HG03280 (cell line): ENCODE data around the gene GUF1.

Source experiments
- ATAC-seq: cut with Tn5 transposase; IDR thresholded peaks from one replicate; pipeline ENCODE4 v1.9.1; 2021; ENCODE audit warnings: mild to moderate bottlenecking, moderate library complexity; ENCODE audit not compliant: unreplicated experiment

GUF1 gene

GRCh38 chr4:44678094-44679041 is at the start of gene GUF1:
GUF1 (plus strand) TSS chr4:44678420; CDS start chr4:44678623, 203 bp downstream.
- ATAC-seq, result peak; percentile 96

- ATAC-seq, result peak; percentile 95
Observed at GRCh38 chr4:44629280-44629866, 48.8 kb upstream of the GUF1 start.

GRCh38 chr4:44632089-44632488 is 46.1 kb upstream of the GUF1 start:
- no peak for ATAC-seq

DNA sequence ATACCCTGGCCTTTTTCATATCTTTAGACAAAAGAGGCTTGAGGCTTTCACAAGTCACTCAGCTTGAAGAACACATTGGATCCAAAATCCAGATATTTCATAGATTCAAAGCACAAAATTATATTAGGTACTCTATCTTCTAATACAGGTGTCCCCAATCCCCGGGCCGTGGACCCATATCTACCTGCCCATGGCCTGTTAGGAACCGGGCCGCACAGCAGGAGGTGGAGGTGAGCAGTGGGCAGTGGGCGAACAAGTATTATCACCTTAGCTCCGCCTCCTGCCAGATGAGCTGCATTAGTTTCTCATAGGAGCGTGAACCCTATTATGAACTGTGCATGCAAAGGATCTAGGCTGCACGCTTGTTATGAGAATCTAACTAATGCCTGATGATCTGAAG is 45.5 kb upstream of the GUF1 start:
- no peak for ATAC-seq

- no peak for ATAC-seq
Observed at GRCh38 chr4:44638091-44638490, 40.1 kb upstream of the GUF1 start.

GRCh38 chr4:44646151-44646550 is 32.1 kb upstream of the GUF1 start:
- no peak for ATAC-seq

DNA sequence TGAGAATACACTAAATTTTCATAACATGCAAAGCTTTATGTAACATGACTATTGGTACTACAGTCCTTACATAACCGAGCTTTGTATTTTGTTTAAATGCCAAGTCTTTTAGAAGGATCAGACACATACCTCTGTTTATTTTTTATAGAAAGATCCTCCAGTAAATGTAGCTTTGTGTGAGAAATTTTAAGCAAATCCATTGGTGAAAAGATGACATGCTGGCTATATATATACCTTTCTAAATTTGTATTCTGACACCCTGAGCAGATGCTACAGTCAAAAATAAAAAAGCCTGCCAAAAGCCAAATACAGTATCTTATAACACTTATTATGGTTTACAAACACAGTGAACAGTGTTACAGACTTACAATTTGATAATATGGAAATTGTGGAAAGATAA is 26.8 kb upstream of the GUF1 start, which contains the start of gene YIPF7:
Gene YIPF7, minus strand, starts transcription at position 201 of the 400 bp plus-strand sequence. CDS start 1,525 bp downstream, outside the sequence.
- ATAC-seq, result no peak

DNA sequence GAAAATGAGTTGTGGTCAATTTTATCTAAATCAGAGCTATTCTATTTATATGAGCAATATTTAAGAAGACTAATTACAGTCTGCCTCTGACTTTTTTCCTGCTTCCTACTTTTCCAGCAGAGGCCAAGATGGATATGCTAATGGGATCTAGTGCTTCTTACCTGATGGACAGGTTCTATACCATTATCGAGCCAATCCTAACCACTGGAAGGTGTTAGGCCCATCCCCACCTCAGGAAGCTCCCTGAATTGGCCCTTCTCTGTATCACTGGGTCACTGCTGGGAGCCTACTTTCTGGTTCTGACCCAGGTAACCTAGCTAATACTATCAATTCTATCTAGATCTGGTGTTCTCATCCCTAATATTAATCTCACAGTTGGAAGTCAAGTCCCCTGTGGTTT is 26.2 kb upstream of the GUF1 start:
- ATAC-seq, result no peak

DNA sequence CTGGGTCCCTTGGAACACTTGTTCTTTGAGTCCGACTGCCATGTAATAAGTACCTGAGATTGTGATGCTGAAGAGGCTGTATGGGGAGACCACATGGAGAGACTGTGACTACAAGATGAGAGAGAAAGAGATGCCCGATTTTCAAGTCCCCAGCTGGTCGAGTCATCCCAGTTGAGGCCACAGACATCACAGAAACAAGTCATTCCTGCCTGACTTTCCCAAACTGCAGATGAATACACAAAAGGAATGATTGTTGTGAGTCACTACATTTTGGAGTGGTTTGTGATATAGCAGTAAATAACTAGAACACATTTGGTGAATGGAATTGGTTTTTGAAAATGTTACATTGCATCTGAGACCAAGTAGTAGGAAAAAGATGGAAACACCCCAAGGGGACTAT is 17.8 kb upstream of the GUF1 start:
- no peak for ATAC-seq

GRCh38 chr4:44661940-44662622 is 16.1 kb upstream of the GUF1 start:
- peak; percentile 11 for ATAC-seq

- peak; percentile 66 for ATAC-seq
Observed at GRCh38 chr4:44662623-44663005, 15.6 kb upstream of the GUF1 start.

DNA sequence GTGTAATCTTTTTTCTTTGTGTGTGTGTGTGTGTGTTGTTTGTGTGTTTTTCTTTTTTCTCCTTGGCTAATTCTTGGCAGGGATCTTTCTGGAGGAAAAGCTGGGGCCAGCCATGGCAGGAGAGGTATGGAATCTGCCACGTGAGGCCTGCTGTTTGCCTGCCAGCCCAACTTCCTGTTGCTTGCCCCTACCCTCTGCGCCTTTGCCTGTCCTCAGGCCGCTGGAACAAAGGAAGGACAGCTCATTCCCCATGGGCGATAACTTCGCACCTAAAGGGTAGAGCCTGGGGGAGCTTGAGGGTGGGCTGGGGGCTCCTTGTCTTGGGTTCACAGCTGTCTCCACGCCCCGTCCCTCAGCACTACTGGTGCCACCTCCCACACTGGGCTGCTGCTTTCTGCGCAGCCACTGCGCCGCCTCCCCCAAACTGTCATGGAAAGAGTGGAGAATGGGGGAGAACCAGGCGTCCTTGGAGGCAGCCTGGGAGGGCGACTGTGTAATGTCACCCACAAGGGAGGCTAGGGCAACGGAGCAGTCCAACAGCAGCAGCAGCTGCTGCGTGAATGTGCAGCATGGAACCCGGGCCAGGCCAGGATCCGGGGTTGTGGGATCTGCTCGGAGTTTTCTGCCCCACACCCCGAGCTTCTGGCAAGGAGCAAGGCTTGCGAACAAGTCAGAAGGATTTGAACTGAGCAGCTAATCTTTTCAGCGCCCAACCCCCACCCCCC is 14.5 kb upstream of the GUF1 start:
- ATAC-seq, result no peak

GRCh38 chr4:44668526-44668925 is 9.7 kb upstream of the GUF1 start:
- no peak for ATAC-seq

DNA sequence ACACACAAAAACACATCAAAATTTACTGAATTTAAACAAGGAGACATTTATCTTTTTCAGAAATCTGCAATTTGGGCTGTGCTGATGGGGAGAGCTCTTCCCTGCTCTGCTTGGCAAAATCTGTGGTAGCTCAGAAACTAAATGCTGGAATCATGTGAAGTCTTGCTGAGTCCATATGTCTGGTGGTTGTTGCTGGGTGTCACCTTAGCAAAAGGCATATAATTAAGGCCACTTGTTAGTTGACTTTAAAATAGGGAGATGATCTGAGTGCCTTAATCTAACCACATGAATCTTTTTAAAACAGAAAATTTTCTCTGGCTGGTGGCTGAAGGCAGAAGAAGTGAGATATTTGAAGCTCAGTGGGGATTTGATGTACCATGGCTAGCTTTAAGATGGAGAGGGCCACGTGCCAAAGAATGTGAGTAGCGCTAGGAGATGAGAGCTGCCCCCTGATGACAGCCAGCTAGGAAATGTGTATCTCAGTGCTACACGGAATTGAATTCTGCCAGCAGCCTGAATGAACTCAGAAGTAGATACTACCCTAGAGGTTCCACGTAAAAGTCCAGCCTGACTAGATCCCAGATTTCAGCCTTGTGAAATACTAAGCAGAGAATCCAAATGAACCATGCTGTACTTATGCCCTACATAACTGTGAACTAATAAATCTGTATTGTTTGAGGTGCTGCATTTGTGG is 7.6 kb upstream of the GUF1 start:
- ATAC-seq, result no peak

DNA sequence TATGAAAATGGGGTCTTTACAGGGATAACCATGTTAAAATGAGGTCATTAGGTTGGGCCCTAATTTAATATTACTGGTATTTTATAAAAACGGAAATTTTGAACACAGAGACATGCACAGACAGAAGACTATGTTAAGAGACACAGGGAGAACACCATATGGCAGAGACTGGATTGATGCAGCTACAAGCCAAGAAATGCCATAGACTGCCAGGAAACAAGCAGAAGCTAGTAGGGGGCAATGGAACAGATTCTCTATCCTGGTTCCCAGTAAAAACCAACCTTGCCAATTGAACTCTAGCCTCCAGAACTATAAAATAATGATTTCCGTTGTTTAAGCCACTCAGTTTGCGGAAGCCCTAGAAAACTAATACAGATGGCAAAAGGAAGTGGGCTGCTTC is 6.6 kb upstream of the GUF1 start:
- no peak for ATAC-seq

- ATAC-seq, result no peak
Observed at GRCh38 chr4:44674471-44674870, 3.7 kb upstream of the GUF1 start.

DNA sequence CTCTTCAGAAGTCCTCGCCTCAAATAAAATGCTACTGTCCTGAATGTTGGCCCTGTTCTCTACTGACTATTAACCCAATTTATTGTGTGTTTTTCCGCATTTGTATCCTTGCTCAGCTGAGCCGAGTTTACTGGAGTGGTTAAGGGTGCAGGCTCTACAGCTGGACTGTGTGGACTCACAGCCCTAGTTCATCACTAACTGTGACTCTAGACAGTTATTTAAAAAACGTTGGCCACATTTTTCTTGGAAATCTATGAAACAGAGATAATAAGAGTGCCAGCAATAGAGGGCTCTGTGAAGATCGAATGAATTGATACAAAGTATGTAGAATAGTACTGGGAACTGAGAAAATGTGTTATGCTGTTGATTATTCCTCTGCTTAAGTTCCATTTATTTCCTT is 2.9 kb upstream of the GUF1 start:
- no peak for ATAC-seq

GRCh38 chr4:44679060-44679459 is 840 bp downstream of the GUF1 start:
- ATAC-seq, result no peak

- no peak for ATAC-seq
Observed at GRCh38 chr4:44684648-44685047, 6.4 kb downstream of the GUF1 start.

DNA sequence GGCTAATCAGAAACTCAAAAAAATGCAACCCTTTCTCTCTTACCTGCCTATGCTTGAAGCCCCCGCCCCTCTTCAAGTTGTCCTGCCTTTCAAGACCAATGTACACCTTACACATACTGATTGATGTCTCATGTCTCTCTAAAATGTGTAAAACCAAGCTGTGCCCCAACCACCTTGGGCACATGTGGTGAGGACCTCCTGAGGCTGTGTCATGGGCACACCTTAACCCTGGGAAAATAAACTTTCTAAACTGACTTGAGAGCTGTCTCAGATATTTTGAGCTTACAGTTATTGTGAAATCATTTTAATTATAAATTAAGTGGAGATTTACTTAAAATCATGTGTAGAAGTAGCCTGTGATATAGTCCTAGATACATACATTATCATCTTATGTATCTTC is 22.2 kb downstream of the GUF1 start:
- no peak for ATAC-seq
